ENCODE measurements around the gene NRL. TPM values are rescaled to one million over a fixed set of nuclear protein-coding genes. Genes with fewer than 3 reads are reported as not detected.
A peak's percentile ranks its signal among the peaks of the same experiment; 100 is the strongest.

NRL gene
- total and polyA plus RNA-seq, 4 donors, result 2.7 to 5.4 (median 3.1) TPM

GRCh38 chr14:24139272-24139934 is 24.7 kb upstream of the NRL start:
- no peak for DNase-seq
- Histone ChIP-seq H3K4me3 (no peak overlapping the region), H3K4me1 (ENCODE audit: control insufficient read depth in 5 of 5, insufficient read depth in 5 of 5, low read length in 5 of 5) (peaks cover 0 to 29% (median 7%) of the 10 kb centered on the region in 5 donors), H3K9ac (ENCODE audit: insufficient read depth in 1 of 2, low read length in 2 of 2) (peak overlapping the region in 1 of 2 donors; percentile 55), H3K27ac (ENCODE audit: low read depth in 1 of 2, low read length in 1 of 2) (no peak overlapping the region), H3K27me3 (ENCODE audit: control insufficient read depth in 3 of 3, insufficient read depth in 3 of 3, low read length in 2 of 3) (no peaks in the 10 kb centered on the region), H3K36me3 (ENCODE audit: control insufficient read depth in 4 of 4, insufficient read depth in 4 of 4, low read length in 4 of 4) (peaks cover 0 to 33% (median 22%) of the 10 kb centered on the region in 4 donors), H3K9me3 (ENCODE audit: control insufficient read depth in 4 of 4, insufficient read depth in 3 of 4, low read length in 3 of 4) (no peaks in the 10 kb centered on the region)
- 90% methylated on average over 9 of the region's 9 CpGs for WGBS, 2 donors
- no peak for ATAC-seq (ENCODE audit: insufficient read depth, low FRiP score)
- TF ChIP-seq CTCF (IDR thresholded peaks at IDR 0.05; ENCODE audit: control extremely low read depth, extremely low read depth), result no peak

GRCh38 chr14:24138396-24139271 is 23.9 kb upstream of the NRL start:
- Histone ChIP-seq H3K27ac (ENCODE audit: low read depth in 1 of 2, low read length in 1 of 2) (no peak overlapping the region), H3K9ac (ENCODE audit: insufficient read depth in 1 of 2, low read length in 2 of 2) (no peak overlapping the region)
- no peak for DNase-seq

GRCh38 chr14:24137529-24138395 is 23.0 kb upstream of the NRL start:
- 87 to 94% methylated on average over 8 of the region's 8 CpGs for WGBS, 2 donors
- TF ChIP-seq CTCF (IDR thresholded peaks at IDR 0.05; ENCODE audit: control extremely low read depth, extremely low read depth), result no peak
- Histone ChIP-seq H3K27ac (ENCODE audit: low read depth in 1 of 2, low read length in 1 of 2) (peak overlapping the region in 1 of 2 donors; percentile 23), H3K9me3 (ENCODE audit: control insufficient read depth in 4 of 4, insufficient read depth in 3 of 4, low read length in 3 of 4) (no peaks in the 10 kb centered on the region), H3K27me3 (ENCODE audit: control insufficient read depth in 3 of 3, insufficient read depth in 3 of 3, low read length in 2 of 3) (no peaks in the 10 kb centered on the region), H3K4me1 (ENCODE audit: control insufficient read depth in 5 of 5, insufficient read depth in 5 of 5, low read length in 5 of 5) (peaks cover 0 to 29% (median 7%) of the 10 kb centered on the region in 5 donors), H3K9ac (ENCODE audit: insufficient read depth in 1 of 2, low read length in 2 of 2) (peak overlapping the region in 1 of 2 donors; percentile 23), H3K36me3 (ENCODE audit: control insufficient read depth in 4 of 4, insufficient read depth in 4 of 4, low read length in 4 of 4) (peaks cover 0 to 20% (median 12%) of the 10 kb centered on the region in 4 donors), H3K4me3 (no peak overlapping the region)
- DNase-seq (no peak), ATAC-seq (ENCODE audit: insufficient read depth, low FRiP score) (no peak)

More at GRCh38 chr14:24138396-24139271, 23.9 kb upstream of the NRL start:
- no peak for ATAC-seq (ENCODE audit: insufficient read depth, low FRiP score)
- WGBS, 2 donors, result 87 to 94% methylated on average over 13 of the region's 13 CpGs
- no peaks in the 10 kb centered on the region for H3K9me3 ChIP-seq (ENCODE audit: control insufficient read depth in 4 of 4, insufficient read depth in 3 of 4, low read length in 3 of 4)
- no peaks in the 10 kb centered on the region for H3K27me3 ChIP-seq (ENCODE audit: control insufficient read depth in 3 of 3, insufficient read depth in 3 of 3, low read length in 2 of 3)
- TF ChIP-seq CTCF (IDR thresholded peaks at IDR 0.05; ENCODE audit: control extremely low read depth, extremely low read depth), result no peak
- H3K36me3 ChIP-seq (ENCODE audit: control insufficient read depth in 4 of 4, insufficient read depth in 4 of 4, low read length in 4 of 4), result peaks cover 0 to 26% (median 16%) of the 10 kb centered on the region in 4 donors
- H3K4me1 ChIP-seq (ENCODE audit: control insufficient read depth in 5 of 5, insufficient read depth in 5 of 5, low read length in 5 of 5), result peaks cover 0 to 29% (median 7%) of the 10 kb centered on the region in 5 donors
- H3K4me3 ChIP-seq, result no peak overlapping the region

Measured in lung (tissue), 12 donors.